Esophagus mucosa (tissue), 1 donor: ENCODE data around the gene PIGS. TPM values are rescaled to one million over a fixed set of nuclear protein-coding genes. Genes with fewer than 3 reads are reported as not detected.

Source experiments
- ATAC-seq: fragments of 200-7000 bp; cut with Tn5 transposase; one replicate; pipeline ENCODE4 v1.9.1; 2020
- total RNA-seq: library from RNA; stranded (reverse); gene quantifications from one replicate; pipeline ENCODE4 v1.2.4, GENCODE V29; 2023
- donor health status: DM: yes; HTN: yes; CAD: no.

The PIGS gene
- total RNA-seq, 1 donor from 2014 or later = 37.3 TPM

DNA sequence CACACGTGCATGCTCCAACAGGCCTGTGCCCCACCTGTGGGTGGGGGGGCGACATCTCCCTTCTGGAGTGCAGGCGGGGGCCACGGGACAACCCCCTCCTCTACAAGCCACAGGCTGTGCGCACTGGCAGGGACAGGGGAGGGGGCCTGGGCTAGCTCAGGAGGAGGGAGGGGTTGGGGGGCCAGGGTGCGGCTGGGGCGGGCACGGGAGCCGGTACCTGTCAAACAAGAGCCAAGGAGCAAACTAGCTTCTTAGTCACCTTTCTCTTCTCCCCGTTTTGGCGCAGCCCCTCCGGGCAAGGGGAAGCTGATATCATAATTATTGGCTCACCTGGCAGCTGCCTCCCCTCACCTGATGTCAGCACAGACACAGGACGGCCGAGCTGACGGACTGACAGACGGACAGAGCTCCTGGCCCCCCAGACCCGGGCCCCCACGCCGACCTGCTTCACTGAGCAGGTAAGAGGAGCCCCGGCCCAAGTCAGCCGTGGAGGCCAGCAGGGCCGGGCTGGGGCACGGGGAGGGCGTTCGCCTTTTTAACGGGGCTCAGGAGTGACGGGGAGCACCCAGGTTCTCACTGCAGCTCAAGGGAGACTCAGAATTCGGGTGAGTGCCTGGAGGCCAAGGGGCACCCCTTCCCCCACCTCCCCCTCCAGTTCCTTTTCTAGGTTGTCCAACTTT, 65.2 kb downstream of the PIGS start, which contains the start of gene FOXN1:
Gene FOXN1, plus strand, starts transcription at position 363 of the 680 bp plus-strand sequence. CDS start 17,622 bp downstream, outside the sequence.
- peak; percentile 62 for ATAC-seq

DNA sequence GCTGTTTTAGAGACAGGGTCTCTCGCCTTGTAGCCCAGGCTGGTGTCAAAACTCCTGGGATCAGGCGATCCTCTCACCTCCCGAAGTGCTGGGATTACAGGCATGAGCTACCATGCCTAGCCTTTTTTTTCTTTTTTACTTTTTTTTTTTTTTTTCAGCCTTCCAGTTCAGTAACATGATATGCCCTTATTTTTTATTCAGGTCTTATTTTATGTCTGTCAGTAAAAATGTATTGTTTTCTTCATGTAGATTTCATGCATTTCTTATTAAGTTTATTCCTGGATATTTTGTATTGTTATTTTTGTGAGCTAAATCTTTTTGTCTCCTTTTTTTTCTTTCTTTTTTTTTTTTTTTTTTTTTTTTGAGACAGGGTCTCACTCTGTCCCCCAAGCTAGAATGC, 67.9 kb downstream of the PIGS start:
- no peak for ATAC-seq

Other genes with a start within 250 kb of the PIGS start
- gene IFT20, start 236.1 kb downstream of the PIGS start, total RNA-seq = 14.0 TPM
- 55.8 TPM for gene TNFAIP1, start 235.8 kb downstream of the PIGS start, total RNA-seq
- 81.1 TPM for gene POLDIP2, start 214.0 kb downstream of the PIGS start, total RNA-seq
- gene SEBOX, start 206.3 kb downstream of the PIGS start, total RNA-seq = not detected
- gene VTN, start 201.2 kb downstream of the PIGS start, total RNA-seq = 0.60 TPM
- gene SARM1, start 199.8 kb downstream of the PIGS start, total RNA-seq = 1.6 TPM
- 1.7 TPM for gene SLC46A1, start 165.3 kb downstream of the PIGS start, total RNA-seq
- gene SLC13A2, start 97.9 kb downstream of the PIGS start, total RNA-seq = not detected
- 14.8 TPM for gene FOXN1, start 65.2 kb downstream of the PIGS start, total RNA-seq
- 19.2 TPM for gene UNC119, start 18.9 kb downstream of the PIGS start, total RNA-seq
- 24.9 TPM for gene ALDOC, start 5.4 kb upstream of the PIGS start, total RNA-seq
- 24.3 TPM for gene SPAG5, start 27.5 kb upstream of the PIGS start, total RNA-seq
- 4.2 TPM for gene RSKR, start 42.7 kb upstream of the PIGS start, total RNA-seq
- gene BLTP2, start 73.6 kb upstream of the PIGS start, total RNA-seq = 67.9 TPM
- 29.0 TPM for gene SDF2, start 90.4 kb upstream of the PIGS start, total RNA-seq
- gene SUPT6H, start 90.7 kb upstream of the PIGS start, total RNA-seq = 31.8 TPM
- 0.64 TPM for gene PROCA1, start 140.4 kb upstream of the PIGS start, total RNA-seq
- gene RAB34, start 146.3 kb upstream of the PIGS start, total RNA-seq = 34.2 TPM
- gene RPL23A, start 148.5 kb upstream of the PIGS start, total RNA-seq = 1,336 TPM
- gene TLCD1, start 154.7 kb upstream of the PIGS start, total RNA-seq = 14.7 TPM
- gene NEK8, start 157.3 kb upstream of the PIGS start, total RNA-seq = 3.9 TPM
- 41.6 TPM for gene TRAF4, start 172.5 kb upstream of the PIGS start, total RNA-seq